Fibroblast of skin of left quadriceps (primary cell): ENCODE measurements around the gene TYMS.

Experiments
- DNase-seq, 2 experiments: peaks; one replicate each; pipeline ENCODE4 v3.0.0-alpha.2; 2013; ENCODE audit warnings: low read depth in 2 of 2

TYMS gene

DNA sequence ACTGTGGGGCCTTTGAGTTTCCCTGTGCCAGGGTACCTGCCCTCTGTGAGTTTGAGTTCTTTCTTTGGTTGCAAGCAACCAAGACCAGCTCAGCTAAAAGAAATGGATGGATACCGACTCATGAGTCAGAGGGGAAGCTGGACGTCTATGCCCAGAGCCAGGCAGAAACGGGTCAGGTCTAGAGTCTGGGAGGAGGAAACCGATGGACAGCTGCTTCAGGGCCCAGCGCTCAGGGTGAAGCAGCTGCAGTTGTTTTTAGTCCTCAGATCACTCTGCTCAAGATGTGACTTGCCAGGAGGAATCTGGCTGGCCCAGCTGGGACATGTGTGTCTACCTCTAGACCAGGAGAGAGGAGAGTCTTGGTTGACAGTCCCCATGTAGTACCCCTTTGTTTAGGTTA is 10.1 kb upstream of the TYMS start:
- DNase-seq, result no peak

DNA sequence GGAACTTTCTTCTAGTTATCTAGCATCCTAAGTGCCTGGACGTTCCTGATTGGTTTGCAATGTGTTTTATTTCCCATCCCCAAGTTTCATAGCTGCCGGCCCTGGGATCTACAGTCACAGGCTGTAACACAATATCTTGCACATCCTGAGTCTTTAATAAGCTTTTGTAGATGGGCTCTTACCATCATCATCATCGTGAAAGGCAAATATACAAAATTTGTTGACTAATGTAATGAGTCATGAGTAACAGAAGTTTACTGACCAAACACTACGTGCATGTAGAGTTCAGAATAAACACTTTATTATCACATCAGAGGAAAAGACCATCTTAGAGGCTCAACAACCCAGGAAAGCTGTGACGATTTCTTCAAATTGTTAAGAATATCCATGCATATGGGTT is 8.1 kb upstream of the TYMS start:
- no peak for DNase-seq

GRCh38 chr18:650428-650858 is 7.0 kb upstream of the TYMS start:
- no peak for DNase-seq

DNA sequence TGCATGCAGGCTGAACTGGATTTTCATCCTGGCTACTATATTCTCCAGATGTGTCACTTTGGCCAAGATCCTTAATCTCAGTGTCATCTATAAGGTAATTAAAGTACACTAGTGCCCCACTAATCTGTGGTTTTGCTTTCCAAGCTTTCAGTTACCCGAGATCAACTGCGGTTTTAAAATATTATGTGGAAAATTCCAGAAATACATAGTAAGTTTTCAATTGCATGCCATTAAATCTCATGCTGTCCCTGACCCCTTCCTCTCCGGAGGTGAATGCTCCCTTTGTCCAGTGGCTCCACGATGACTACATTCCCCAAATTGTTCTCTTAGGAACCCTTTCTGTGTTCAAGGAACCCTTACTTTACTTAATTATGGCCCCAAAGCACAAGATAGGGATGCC is 5.3 kb upstream of the TYMS start:
- no peak for DNase-seq

GRCh38 chr18:653512-653911 is 3.9 kb upstream of the TYMS start:
- DNase-seq, result no peak

DNA sequence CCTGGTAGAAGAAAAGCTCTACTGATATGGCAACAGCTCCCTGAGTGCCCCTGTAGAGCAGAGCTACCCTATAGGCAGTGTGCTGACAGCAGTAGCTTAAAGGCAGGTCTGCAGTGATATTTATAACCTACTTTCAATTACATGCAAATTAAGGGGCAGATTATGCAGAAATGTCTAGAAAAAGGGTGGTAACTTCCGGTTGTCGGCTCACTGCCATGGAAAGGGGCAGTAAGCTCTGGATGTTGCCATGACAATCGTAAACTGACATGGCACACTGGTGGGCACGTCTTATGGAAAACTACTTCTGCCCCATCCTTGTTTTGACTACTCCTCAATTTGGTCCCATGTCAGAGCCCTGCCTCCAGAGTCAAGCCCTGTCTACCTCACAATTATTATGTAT is 2.9 kb upstream of the TYMS start:
- DNase-seq, result no peak

DNA sequence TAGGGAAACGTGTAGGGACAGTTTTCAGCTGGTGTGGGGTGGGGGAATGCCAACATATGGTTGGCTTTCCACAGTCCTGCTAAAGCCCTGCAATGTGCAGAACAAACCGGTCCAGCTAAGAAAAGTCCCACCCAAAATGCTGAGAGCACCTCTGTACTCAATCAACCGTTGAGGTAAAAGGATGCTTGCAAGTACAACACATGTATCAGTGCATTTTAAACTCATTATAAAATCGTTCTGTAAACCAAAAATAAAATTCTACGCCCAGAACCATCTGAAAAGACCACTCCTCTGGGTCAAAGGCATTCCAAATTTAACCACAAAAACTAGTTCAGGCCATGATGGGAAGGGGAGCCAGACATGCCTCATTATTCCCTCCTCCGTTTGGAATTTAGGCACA is 2.0 kb upstream of the TYMS start:
- no peak for DNase-seq

- peak; percentile 66 to 67 for DNase-seq
Observed at GRCh38 chr18:658001-658946, 821 bp downstream of the TYMS start.

- DNase-seq, result no peak
Observed at GRCh38 chr18:658947-659533, 1.6 kb downstream of the TYMS start.

GRCh38 chr18:659597-659996 is 2.1 kb downstream of the TYMS start:
- no peak for DNase-seq

- DNase-seq, result no peak
Observed at GRCh38 chr18:662197-662596, 4.7 kb downstream of the TYMS start.

GRCh38 chr18:666177-666576 is 8.7 kb downstream of the TYMS start:
- no peak for DNase-seq

GRCh38 chr18:666628-667027 is 9.2 kb downstream of the TYMS start:
- DNase-seq, result no peak

GRCh38 chr18:668260-668659 is 10.8 kb downstream of the TYMS start:
- no peak for DNase-seq

- DNase-seq, result no peak
Observed at GRCh38 chr18:669077-669476, 11.6 kb downstream of the TYMS start.

- DNase-seq, result no peak
Observed at GRCh38 chr18:670522-670921, 13.1 kb downstream of the TYMS start.

- no peak for DNase-seq
Observed at GRCh38 chr18:671405-671804, 14.0 kb downstream of the TYMS start.

- no peak for DNase-seq
Observed at GRCh38 chr18:673317-673716, 15.9 kb downstream of the TYMS start.

GRCh38 chr18:673769-674168 is 16.3 kb downstream of the TYMS start:
- no peak for DNase-seq

GRCh38 chr18:675307-675706 is 17.9 kb downstream of the TYMS start:
- DNase-seq, result no peak

DNA sequence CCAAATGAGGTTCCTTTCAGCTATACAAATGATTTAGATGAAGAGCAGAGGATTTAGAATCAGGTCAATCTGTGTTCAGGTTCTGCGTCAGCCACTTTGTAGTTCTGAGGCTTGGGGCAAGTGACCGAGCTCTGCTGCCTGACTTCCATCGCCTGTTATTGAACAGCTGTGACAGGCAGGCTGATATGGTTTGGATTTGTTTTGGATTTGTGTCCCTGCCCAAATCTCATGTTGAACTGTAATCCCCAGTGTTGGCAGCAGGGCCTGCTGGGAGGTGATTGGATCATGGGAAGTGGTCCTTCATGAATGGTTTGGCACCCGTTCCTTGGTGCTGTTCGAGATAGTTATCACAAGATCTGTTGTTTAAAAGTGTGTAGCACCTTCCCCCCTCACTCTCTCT is 18.6 kb downstream of the TYMS start:
- DNase-seq, result no peak

GRCh38 chr18:676736-677135 is 19.3 kb downstream of the TYMS start:
- DNase-seq, result no peak

DNA sequence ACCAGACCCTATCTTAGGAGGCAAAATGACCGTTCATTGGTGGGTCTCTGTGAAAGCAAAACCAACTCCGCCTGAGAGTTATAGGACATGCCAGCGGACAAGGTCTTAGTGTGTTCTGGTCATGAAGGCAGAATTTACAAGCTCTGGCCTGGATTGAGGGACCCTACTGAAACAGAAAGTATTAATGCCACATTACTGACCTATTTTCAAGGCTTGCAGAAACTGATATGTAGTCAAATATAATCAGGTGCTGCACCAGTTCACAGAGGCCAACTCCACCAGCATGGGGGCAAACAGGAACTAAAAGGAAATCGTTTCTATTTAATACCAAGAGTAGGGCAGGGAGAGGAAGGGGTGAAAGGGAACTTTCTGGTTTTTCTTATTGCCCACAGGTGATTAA is 19.7 kb downstream of the TYMS start:
- DNase-seq, result no peak
